Left hindlimb (tissue), 1 donor: ENCODE data around the gene LRRC8D.
"Not testable (repeated sequence)": the region's sequence is repeated elsewhere in the genome, so short reads cannot be mapped to it uniquely, and the experiment has no call there.

ENCODE experiments used
- DNase-seq: peaks from one replicate; pipeline ENCODE4 v3.0.0-alpha.2; 2018

The LRRC8D gene

DNA sequence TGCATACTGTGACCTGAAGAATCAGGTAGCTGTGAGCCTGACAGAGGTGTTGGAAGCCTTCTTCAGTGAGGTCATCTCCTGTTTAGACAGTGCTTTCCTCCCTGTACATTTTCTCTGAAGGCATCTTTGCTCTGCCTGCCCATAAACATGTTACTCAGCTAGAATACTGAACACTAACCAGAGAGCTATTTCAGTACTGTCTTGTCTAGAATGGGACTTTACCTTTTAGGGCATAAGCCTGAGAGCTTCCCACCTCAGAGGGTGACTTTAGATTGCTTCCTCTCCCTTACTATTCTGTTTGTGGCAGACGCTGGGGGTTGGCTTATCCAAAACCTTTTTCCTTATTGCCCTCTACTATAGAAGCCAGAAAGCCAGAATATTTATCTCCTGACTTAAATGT, 150.8 kb downstream of the LRRC8D start:
- no peak for DNase-seq

DNA sequence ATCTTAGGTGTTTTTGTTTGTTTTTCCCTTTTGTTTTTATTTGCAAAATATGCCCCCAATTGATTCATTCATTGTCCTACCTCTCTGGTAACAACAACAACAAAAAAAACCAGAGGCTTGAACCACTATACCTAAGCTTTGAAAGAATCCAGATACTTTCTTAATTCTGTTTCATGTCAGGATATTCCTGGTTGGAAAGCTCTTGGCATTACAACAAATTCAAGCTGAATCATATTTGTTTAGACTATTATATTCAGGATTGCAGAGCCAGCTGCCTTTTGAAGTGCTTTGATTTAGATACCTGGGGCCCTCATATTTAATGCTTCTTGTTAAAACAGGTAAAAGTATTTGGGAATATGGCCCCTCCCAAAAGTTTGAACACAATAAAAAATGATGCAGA, 151.2 kb downstream of the LRRC8D start:
- no peak for DNase-seq

DNA sequence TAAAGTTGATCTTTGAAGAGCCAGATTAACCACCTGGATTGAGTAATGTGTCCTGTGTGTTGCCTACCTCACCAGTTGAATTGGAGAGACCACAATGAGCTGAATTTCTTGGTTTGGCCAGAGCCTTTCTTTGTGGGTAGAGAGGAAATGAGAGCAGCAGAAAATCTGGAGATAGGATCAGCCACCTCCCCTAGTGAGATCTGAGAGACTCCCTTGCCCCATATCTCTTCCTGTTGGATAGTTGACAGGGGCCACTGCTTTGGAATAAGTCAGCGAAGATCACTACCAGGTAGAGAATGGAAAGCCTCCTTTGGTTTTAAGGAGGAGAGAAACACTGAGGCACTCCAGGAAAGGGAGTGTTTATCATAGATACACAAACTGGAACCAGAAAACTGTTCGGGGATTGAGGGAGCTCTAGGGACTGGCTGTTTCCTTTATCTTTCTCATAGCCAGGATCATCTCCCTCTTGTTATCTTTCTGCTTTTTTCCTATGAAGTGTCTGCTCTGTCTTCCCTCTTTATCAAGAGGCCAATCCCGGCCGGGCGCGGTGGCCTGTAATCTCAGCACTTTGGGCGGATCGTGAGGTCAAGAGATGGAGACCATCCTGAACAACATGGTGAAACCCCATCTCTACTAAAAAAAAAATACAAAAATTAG, 152.8 kb downstream of the LRRC8D start:
- DNase-seq = no peak

DNA sequence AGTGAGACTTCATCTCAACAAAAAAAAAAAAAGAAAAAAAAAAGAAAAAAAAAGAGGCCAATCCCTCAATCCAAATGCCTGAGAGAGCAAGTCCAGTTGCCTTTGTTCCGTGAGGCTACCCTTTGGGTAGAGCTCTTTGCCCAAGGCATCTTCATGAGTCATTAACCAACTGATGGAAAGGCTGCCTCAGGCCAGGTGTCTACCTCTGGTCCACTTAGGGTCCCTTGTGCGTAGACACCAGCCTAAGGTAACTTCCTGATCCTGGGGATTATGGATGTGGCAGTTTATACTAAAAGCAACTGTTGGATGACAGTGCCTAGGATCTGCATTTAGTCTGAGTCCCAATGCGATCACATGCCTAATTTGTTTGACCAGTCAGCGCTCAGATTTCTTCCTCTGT, 153.4 kb downstream of the LRRC8D start:
- no peak for DNase-seq

DNA sequence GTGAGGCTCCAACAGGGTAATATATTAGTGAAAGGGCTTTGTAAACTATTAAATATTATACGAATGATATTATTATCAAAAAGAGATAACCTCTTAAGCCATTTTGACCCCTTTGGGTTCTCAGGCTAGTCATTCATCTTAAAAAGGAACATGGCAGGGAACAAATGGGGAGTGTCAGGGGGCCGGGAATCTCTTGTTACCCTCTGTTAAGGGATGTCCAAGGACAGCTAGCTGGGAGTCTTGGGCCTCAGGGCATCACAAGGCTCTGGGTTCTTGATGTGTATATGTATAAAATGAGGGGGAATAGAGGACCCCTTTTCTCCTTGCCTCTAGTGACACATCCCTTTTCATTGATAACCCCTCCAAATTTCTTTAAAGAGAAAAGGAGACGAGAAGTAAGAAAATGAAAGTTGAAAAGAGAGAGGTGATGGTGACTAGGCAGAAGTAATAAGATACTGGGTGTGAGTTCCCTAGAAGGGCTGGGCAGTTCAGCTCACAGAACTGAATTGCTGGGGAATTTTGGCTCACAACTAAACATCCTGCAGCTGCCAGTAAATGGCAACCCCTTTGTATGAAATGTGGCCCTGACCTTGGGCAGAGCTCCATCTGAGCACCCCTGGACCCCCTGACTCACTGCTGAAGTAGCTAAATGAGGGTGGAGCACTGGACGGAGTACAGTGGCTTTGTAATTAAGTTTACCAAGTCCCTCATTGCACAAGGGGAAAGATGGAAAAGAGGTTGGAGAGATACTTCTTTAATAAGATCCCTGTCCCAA, 154.1 kb downstream of the LRRC8D start:
- no peak for DNase-seq

DNA sequence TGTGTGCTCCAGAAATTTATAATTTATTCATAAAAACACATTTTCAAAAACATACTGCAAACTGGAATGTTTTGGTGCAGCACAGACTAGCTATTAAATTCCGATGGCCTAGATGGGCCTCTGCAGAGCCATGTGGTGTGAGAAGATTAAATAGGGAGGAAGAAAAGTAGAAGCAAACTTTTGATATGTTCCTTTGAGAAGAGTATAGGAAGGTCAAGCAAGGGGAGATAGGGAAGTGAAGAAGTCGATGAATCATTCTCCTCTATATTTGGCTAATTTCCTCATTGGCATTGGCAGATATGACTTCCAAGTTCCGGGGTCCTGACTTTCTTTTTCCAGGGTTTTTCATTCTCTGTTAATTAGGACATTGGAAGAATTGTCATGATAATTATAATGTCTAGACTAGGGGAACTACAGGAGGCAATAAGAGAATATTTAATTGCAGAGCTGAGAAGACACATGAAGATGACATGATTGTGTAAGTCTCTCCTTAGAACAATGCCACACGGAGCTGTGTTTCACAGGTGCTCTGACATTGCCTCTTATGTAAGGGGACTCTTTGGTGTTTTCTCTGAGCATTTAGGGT, 154.8 kb downstream of the LRRC8D start:
- DNase-seq = no peak

DNA sequence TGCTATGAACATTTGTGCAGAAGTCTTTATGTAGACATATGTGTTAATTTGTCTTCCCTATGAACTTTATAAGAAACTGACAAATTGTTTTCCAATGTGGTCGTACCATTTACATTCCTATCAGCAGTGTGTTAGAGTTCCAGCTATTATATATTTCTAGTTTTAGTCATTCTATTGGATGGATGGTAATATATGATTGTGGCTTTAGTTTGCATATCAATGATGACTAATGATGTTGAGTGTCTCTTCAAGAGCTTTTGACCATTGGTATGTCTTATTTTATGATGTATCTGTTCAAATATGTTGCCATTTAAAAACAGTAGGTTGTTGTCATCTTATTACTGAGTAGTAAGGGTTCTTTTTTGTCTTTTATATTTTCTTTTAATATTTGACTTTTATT, 157.9 kb downstream of the LRRC8D start:
- DNase-seq = no peak

DNA sequence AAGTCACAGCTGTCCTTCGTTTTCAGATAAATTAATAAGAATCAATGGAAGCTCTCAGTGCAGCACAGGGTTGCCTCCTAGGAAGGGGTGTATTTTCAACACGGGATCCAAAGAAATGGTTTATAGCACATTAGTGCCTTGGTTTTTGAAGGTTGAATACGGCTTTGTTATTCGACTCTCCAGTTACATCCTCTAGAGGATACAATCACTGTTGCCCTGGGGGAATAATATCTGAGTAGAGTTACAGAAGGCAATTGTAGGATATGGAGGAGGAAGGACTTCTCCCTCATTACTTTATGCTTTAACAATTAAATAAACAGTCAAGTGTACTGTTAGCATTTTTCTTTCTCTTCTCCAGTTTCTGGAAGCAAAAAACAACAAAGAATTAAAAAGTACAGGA, 159.8 kb downstream of the LRRC8D start:
- no peak for DNase-seq

DNA sequence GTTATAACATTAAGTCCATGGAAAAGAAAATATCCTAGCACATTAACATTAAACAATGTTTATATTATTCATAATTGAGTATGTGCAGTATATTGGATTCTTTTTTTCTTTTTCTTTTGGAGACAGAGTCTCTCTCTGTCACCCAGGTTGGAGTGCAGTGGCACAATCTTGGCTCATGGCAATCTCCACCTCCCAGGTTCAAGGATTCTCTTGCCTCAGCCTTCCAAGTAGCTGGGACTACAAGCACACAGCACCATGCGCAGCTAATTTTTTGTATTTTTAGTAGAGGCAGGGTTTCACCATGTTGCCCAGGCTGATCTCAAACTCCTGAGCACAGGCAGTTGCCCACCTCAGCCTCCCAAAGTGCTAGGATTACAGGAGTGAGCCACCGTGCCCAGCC, 162.0 kb downstream of the LRRC8D start:
- DNase-seq = not testable (repeated sequence)

DNA sequence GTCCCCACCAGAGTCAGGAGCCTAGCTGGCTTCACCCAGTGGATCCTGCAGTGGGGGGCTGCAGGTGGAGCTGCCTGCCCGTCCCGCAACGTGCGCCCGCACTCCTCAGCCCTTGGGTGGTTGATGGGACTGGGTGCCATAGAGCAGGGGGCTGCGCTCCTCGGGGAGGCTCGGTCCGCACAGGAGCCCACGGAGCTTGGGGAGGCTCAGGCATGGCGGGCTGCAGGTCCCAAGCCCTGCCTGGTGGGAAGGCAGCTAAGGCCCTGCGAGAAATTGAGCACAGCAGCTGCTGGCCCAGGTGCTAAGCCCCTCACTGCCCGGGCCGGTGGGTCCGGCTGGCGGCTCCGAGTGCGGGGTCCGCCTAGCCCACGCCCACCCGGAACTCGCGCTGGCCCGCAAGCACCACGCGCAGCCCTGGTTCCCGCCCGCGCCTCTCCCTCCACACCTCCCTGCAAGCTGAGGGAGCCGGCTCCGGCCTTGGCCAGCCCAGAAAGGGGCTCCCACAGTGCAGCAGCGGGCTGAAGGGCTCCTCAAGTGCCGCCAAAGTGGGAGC, 163.8 kb downstream of the LRRC8D start:
- not testable (repeated sequence) for DNase-seq

DNA sequence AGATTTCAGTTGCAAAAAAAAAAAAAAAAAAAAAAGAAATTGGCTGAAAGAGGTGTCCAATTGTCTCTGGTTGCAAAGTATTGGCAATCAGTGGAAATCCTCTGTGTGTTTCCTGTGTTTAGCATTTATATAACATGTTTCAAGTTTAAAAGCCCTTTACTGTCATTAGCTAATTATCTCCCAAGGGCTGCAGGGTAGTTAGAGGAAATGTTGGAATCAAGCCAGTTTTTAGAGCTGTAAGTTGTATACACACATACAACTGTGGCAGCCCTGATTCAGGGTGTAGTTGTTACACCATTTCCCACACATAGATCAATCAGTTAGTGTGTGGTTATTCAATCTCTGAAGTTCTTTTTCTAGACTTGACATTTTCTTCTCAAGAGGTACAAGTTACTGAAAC, 165.2 kb downstream of the LRRC8D start:
- no peak for DNase-seq
